Suppressor macrophage treated with lipopolysaccharide for 1 hour (primary cell): ENCODE data around the gene ASCL4.
"Not testable (repeated sequence)": the region's sequence is repeated elsewhere in the genome, so short reads cannot be mapped to it uniquely, and the experiment has no call there.

ENCODE experiments used
- DNase-seq, 3 donors: peaks; one replicate each; pipeline ENCODE4 v3.0.0-alpha.2; 2020 to 2022

ASCL4 gene, protein sequence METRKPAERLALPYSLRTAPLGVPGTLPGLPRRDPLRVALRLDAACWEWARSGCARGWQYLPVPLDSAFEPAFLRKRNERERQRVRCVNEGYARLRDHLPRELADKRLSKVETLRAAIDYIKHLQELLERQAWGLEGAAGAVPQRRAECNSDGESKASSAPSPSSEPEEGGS

GRCh38 chr12:107774349-107775029 lies at the start of gene ASCL4:
Gene ASCL4, plus strand, starts transcription at chr12:107774704. Its CDS starts 515 bp downstream, at chr12:107775219.
- DNase-seq: no peak

GRCh38 chr12:107727327-107727726 lies 47.2 kb upstream of the ASCL4 start:
- not testable (repeated sequence) for DNase-seq

- not testable (repeated sequence) for DNase-seq
These were observed 46.8 kb upstream of the ASCL4 start for GRCh38 chr12:107727742-107728141.

DNA sequence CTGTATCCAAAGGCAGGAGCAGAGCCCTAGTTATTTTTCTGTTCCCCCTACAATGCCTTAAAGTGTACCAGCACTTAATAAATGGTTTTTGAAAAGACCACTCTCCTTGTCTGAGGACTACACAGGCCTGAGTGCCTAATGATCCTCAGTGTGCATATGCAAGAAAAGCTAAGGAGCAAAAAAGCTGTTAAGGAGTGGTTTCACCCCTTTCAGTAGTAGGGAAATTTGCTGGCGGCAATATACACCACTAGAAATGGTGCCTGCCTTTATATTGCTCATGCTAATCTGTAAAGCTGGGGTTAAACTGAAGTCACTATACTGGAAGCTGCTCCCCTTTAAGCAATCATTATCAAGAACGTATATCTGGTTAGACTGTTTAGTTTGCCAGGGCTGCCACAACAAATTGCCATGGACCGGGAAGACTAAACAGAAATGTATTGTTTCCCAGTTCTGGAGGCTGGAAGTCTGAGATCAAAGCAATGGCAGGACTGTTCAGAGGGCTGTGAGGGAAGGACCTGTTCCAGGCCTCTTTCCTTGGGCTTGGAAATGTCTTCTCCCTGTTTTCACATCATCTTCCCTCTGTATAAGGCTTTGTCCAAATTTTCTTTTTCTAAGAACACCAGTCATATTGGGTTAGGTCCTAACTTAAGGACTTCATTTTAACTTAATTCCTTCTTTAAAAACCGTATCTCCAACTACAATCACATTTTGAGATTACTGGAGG lies 43.7 kb upstream of the ASCL4 start:
- DNase-seq: no peak

- DNase-seq: no peak
These were observed 43.1 kb upstream of the ASCL4 start for GRCh38 chr12:107731366-107731765.

DNA sequence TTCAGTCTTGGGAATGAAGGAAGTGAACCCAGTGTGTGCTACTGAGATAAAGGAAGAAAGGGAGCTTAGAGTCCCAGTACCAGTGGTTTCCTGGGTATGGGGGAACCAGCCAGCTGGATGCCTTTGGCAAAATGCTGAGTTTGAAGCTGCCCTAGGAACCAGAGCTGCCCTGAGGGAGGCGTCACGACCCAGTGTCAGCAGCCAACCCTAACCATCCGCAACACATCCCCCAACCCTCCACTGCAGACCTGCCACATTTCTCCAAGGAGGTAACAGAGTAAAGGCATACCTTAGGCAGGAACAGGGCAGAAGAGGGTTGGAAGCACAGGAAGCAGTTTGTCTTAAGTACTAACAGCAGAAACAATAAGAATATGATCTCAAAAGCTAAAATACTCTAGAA lies 42.1 kb upstream of the ASCL4 start:
- DNase-seq: no peak

- DNase-seq: no peak
These were observed 40.4 kb upstream of the ASCL4 start for GRCh38 chr12:107734139-107734538.

DNA sequence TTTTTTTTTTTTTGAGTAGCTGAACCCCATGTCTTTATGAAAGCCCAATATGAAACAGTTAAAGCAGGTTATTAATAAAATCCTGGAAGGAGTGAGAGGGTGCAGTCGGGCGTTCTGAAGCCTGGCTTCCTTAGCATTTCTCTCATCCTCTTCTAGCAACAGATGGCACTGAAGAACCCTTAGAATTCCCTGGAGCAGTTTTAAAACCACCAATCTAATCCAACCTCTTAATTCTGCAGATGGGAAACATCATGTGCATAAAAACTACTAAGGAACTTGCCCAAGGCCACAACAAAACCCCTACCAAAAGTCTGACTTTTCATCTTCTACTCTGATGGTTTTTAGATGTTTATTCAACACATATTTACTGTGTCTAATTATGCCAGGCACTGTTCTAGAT lies 38.7 kb upstream of the ASCL4 start:
- no peak for DNase-seq

DNA sequence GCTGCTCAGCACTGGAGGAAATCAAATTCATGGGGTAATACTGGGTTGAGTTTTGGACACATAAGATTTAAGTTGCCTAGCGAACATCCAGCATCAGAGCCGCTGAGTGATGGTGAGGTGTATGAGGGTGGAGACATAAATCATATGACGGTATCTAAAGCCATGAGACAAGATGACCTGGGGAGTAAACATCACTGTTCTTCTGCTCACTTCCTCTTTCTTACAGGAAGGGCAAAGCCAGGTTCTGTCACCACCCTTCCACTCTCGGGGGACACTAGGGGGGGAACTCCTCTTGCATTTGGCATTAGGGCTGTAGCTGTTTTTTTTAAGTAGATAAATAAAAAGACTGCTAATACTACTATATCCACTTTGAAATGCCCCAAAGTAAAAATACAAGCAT lies 37.6 kb upstream of the ASCL4 start:
- DNase-seq: peak in 1 of 3 donors; percentile 7

DNA sequence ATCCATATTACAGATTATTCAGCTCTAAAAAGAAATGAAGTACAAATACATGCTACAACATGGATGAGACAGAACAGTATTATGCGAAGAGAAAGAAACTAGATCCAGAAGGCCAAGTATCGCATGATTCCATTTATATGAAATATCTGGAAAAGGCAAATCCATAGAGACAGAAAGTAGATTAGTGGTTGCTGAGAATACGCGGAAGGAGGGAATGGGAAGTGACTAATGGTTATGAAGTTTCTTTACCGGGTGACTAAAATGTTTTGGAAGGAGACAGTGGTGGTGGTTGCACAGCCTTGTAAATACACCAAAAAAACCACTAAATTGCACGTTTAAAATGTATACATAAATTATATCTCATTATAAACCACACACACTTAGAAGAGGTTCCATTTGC lies 26.0 kb upstream of the ASCL4 start:
- peak in 2 of 3 donors; percentile 37 to 49 for DNase-seq

- DNase-seq: no peak
These were observed 25.4 kb upstream of the ASCL4 start for GRCh38 chr12:107749083-107749482.

- peak; percentile 69 to 86 (median 85) for DNase-seq
These were observed 15.1 kb upstream of the ASCL4 start for GRCh38 chr12:107759410-107759809.

GRCh38 chr12:107760207-107760808 lies 14.2 kb upstream of the ASCL4 start:
- peak in 1 of 3 donors; percentile 46 for DNase-seq

- DNase-seq: peak; percentile 97 to 100 (median 99)
These were observed 13.5 kb upstream of the ASCL4 start, which contains the start of gene PRDM4 for GRCh38 chr12:107760809-107761501. Gene PRDM4, minus strand, starts transcription at chr12:107761137. Its CDS starts 622 bp downstream, at chr12:107760515.

- DNase-seq: peak in 1 of 3 donors; percentile 5
These were observed 13.0 kb upstream of the ASCL4 start for GRCh38 chr12:107761502-107761904.

GRCh38 chr12:107762874-107763273 lies 11.6 kb upstream of the ASCL4 start:
- DNase-seq: no peak

DNA sequence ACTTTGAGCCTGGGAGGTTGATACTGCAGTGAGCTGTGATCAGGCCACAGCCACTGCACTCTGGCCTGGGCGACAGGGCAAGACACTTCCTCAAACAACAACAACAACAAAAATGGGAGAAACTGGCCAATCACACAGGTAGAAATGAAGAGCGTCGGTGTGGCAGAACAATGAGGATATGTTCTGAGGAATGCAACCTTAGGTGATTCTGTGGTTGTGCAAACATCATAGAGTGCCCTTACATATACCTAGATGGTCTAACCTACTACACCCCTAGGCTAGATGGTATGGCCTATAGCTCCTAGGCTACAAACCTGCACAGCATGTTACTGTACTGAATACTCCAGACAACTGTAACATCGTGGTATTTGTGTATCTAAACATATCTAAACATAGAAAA lies 9.9 kb upstream of the ASCL4 start:
- no peak for DNase-seq

DNA sequence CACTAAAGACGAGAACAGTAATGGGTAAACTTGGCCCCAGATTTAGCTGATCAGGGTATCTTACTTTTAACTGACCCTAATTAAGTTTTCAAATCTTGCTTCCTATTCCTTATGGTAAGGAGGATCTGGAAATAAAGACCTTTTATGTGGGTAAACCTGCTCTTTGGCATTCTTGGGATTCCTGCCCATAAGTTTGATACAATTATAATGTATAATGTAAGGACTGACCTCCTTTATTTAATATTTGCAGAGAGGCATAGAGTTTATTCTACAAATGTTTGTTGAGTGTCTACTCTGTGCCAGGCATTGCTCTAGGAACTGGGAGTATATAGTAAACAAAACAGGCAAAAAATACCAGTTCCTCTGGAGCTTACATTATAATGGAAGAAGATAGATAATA lies 9.2 kb upstream of the ASCL4 start:
- DNase-seq: no peak

GRCh38 chr12:107767466-107767865 lies 7.0 kb upstream of the ASCL4 start:
- DNase-seq: no peak

- peak; percentile 38 to 61 (median 42) for DNase-seq
These were observed 703 bp downstream of the ASCL4 start for GRCh38 chr12:107775093-107775721.

- DNase-seq: no peak
These were observed 1.7 kb downstream of the ASCL4 start for GRCh38 chr12:107776171-107776570.

GRCh38 chr12:107778383-107779025 lies 4.0 kb downstream of the ASCL4 start:
- DNase-seq: peak; percentile 59 to 70 (median 68)
